Pons (tissue), 1 donor: ENCODE results near the gene DSCAM.

Experiments used
- DNase-seq: peaks from one replicate; pipeline ENCODE4 v3.0.0-alpha.2; 2016; ENCODE audit warnings: low spot score

DSCAM gene

DNA sequence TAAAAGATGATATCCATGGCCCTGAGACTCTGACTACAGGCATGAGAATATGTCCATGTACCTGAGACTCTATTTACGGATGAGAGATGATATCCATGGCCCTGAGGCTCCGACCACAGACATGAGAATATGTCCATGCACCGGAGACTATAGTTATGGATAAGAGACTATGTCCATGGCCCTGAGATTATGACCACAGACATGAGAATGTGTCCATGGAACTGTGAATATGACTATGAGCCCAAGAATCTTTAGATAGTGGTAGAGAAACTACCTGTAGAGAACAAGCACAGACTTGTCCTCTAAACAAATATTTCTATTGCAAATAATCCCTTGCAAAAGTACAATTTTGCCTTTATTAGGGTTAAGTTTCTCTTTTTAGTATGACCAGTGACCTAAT lies 716.5 kb downstream of the DSCAM start:
- no peak for DNase-seq

GRCh38 chr21:40129809-40130208 lies 717.1 kb downstream of the DSCAM start:
- no peak for DNase-seq

- no peak for DNase-seq
These were observed 718.1 kb downstream of the DSCAM start for GRCh38 chr21:40128891-40129290.

GRCh38 chr21:40120940-40121575 lies 725.9 kb downstream of the DSCAM start:
- peak; percentile 31 for DNase-seq

DNA sequence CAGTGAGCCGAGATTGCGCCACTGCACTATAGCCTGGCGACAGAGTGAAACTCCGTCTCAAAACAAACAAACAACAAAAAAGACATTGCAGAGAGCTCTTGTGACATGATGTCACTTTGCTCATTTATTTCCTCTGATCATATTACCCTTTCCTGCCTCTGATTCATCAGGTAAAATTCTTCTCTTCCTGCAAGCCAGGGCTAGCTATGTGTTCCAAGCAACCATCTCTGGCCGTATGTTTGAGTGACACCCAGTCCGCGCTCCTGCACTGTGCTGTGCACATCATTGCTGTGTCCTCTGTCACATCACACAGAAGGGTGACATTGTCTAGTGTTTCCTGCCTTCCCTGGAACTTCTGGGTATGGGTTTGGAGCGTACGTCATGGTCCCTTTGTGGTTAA lies 728.4 kb downstream of the DSCAM start:
- DNase-seq: no peak

GRCh38 chr21:40117236-40117635 lies 729.7 kb downstream of the DSCAM start:
- no peak for DNase-seq

- DNase-seq: no peak
These were observed 731.2 kb downstream of the DSCAM start for GRCh38 chr21:40115775-40116174.

GRCh38 chr21:40102682-40103081 lies 744.3 kb downstream of the DSCAM start:
- DNase-seq: no peak

GRCh38 chr21:40099809-40100208 lies 747.1 kb downstream of the DSCAM start:
- no peak for DNase-seq

DNA sequence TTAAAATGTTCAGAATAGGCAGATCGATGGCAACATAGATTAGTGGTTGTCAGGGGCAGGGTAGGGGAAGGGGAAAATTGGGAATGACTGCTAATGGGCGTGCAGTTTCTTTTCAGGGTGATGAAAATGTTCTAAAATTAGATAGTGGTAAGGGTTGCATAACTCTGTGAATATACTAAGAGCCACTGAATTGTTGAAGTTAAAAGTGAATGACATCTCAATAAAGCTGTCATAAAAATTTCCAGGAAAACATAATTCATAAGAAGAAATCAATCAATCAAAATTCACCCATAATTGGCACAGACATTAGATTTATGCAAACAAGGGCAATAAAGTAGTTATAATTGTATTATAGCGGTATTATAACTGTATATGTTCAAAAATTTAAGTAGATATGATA lies 751.5 kb downstream of the DSCAM start:
- DNase-seq: no peak

GRCh38 chr21:40080385-40080784 lies 766.6 kb downstream of the DSCAM start:
- DNase-seq: no peak

GRCh38 chr21:40074710-40075109 lies 772.2 kb downstream of the DSCAM start:
- no peak for DNase-seq

GRCh38 chr21:40074198-40074597 lies 772.8 kb downstream of the DSCAM start:
- DNase-seq: no peak

- no peak for DNase-seq
These were observed 773.3 kb downstream of the DSCAM start for GRCh38 chr21:40073642-40074041.

DNA sequence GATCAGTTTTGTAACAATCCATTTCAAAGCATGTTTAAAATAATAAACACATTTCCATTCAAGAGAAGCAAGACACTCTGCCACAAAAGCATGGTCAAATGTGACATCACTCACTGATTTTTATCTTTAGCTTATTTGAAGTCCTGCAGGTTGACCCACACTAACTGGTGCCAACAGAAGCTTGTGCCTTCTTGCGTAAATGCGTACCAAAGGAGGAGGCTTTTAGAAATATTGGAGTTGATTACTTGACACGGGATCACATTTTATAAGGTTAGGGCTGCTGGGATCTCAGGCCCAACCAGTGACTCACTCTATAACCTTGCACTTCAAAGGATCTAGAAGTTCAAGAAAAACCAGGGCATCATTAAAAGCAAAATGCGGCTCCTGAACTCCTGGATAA lies 776.1 kb downstream of the DSCAM start:
- no peak for DNase-seq

- no peak for DNase-seq
These were observed 779.2 kb downstream of the DSCAM start for GRCh38 chr21:40067751-40068150.

- no peak for DNase-seq
These were observed 780.7 kb downstream of the DSCAM start for GRCh38 chr21:40066221-40066620.

GRCh38 chr21:40060083-40060677 lies 786.8 kb downstream of the DSCAM start:
- no peak for DNase-seq

DNA sequence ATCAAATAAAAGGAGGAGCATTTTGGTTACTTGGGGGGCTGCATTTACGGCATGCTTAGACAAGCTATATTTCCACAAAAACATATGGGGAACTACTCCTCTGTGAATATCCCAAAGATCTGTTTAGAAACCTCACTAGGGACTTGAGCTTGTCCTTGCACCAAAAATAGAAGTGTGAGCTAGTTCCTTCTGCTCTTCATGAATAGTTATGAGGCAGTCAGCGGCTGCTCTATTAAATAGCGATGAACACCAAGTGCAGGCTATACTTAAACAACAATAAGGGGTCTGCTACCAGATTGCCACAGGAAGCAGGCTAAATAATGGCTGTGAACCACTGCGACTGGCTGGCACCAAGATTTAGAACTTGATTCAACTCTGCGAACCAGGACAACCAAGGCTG lies 789.6 kb downstream of the DSCAM start:
- DNase-seq: peak; percentile 19

DNA sequence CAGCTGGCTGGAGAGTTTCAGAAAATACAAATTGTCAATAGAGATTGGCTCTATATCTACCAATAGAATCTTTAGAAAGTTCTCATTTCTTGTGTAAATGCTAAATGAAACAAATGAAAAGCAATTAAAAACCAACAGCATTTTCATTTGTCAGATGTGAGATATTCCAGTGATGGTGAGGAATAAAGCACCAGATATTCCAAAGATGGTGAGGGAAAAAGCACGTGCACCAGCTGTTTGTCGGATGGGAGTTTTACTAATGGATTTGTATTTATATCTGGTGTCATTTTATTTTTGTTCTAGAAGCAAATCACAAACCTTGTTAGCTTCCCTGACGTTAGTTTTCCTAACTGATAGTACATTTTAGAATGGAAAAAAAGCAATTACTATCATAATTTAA lies 790.9 kb downstream of the DSCAM start:
- DNase-seq: no peak

- DNase-seq: no peak
These were observed 792.6 kb downstream of the DSCAM start for GRCh38 chr21:40054403-40054802.

DNA sequence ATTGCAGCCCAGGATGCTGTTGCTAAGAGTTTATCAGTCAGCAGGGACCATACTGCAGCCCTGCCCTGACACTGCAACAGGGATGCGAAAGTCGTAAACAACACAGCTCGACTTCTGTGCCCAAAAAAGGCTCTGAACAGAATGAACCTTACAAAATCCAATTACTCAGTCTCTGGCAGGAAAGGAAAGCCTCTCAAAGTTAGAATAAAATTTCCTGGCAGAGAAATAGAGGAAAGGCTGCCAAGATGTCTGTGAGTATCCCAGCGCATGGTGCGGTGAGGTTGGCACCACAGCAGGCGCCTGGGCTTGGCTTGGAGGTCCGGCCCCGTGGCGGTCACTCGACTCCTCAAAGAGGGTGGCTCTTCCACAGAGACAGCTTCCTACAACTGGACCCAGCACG lies 794.0 kb downstream of the DSCAM start:
- peak; percentile 72 for DNase-seq

- DNase-seq: no peak
These were observed 794.7 kb downstream of the DSCAM start for GRCh38 chr21:40052276-40052675.

DNA sequence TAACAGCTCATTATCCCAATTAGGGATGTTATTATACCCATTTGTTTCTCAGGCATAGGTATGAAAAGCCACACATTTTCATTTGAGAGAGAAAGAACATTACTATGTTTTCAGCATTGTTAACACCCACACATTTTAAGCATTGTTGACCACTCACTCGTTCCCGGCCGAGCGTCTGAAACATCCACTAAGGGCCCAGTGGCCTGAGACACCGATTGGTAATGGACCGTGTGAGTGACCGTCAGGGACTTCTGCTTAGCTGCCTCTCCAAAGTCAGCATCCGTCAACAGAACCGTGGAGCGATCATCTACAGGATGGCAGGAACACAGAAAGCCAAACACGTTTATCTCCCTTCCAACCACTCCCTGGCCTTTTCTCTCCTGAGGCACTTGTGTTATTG lies 795.2 kb downstream of the DSCAM start:
- no peak for DNase-seq
